GM19438 (cell line): ENCODE results near the gene MYO1D.
"Not testable (repeated sequence)": the region's sequence is repeated elsewhere in the genome, so short reads cannot be mapped to it uniquely, and the experiment has no call there.

Source experiments
- ATAC-seq: cut with Tn5 transposase; IDR thresholded peaks from one replicate; pipeline ENCODE4 v1.9.1; 2021; ENCODE audit warnings: low read depth; ENCODE audit not compliant: unreplicated experiment

MYO1D gene

DNA sequence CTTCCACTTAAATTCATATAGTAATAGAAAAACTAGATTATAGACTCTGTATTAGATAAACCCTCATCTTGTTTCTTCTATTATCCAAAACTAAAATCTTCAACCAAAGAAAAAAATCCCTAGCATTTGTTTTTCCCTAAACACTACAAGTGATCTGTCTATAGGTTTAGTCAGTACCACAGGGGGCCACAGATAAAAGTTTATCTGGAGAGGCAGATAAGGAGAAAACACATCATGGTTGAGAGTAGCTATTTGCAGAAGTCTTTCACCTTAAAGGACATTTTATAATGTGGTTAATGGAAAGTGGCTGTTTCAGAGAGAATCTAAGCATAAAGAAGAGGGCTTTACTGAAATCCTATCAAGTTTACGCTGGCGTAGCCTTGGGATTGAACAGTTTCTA is 230.0 kb downstream of the MYO1D start:
- ATAC-seq = no peak

- ATAC-seq = not testable (repeated sequence)
Measured at GRCh38 chr17:32641514-32641913, 235.4 kb downstream of the MYO1D start.

GRCh38 chr17:32636598-32637218 is 240.2 kb downstream of the MYO1D start:
- ATAC-seq = no peak

GRCh38 chr17:32634167-32634566 is 242.8 kb downstream of the MYO1D start:
- ATAC-seq = no peak

DNA sequence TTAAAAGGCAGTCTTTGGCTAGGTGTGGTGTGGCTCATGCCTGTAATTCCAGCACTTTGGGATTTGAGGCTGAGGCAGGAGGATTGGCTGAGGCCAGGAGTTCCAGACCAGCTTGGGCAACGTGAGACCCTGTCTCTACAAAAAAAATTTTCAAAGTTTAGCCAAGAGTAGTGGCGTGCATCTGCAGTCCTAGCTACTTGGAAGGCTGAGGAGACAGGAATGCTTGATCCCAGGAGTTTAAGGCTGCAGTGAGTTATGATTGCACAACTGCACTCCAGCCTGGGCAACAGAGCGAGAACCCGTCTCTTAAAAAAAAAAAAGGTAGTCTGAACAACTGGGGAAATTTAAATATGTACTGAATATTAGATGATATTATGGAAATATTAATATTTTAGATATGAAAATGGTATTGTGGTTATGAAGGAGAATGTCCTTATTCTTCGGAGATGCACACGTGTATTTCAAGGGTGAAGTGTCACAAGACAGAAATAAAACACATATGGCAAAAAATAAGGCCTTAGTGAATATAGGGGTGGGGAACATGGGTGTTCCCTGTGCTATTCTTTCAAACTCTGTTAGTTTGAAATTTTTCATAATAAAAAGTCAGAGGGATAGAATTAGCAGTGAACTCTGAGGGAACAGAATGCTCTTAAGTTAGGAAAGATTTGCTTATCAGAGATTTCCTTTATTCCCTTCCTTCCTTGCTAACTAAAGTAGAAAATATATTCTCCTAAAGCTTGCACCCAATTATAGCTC is 245.4 kb downstream of the MYO1D start:
- ATAC-seq = no peak

GRCh38 chr17:32629563-32630190 is 247.2 kb downstream of the MYO1D start:
- no peak for ATAC-seq

GRCh38 chr17:32628271-32629044 is 248.5 kb downstream of the MYO1D start:
- ATAC-seq = no peak

DNA sequence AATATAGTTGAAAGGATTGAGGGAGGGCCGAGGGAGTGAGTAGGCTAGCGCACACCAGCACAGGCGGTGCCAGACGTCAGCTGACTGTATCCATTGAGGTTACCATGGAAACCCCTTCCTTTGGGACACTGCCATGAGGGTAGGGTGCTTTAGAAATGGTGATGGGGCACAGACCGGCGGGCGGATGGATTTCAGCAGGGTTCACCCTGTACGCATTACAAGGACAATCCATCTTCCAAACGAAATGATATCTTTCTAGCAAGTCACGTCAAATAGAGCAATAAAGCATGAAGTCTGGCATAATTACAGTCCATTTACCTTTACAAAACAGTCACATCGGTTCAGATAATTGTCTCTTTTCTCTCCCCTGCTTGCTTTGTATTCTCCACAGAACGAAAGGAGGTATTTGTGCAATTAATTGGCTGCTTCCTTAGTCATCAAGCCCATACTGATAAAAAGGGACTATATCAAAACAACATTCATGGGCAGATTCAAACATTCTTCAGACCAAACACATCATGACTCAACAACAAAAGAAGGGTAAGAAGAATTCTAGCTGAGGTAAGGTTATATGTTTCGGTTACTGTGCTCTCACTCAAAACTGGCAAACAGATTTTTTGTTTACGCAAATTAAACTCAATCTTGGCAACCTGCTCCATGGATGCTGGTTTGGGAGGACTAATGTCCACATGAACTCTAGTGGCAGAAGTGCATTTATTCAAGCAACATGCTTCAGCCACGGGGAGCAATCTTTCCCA is 249.5 kb downstream of the MYO1D start:
- no peak for ATAC-seq

DNA sequence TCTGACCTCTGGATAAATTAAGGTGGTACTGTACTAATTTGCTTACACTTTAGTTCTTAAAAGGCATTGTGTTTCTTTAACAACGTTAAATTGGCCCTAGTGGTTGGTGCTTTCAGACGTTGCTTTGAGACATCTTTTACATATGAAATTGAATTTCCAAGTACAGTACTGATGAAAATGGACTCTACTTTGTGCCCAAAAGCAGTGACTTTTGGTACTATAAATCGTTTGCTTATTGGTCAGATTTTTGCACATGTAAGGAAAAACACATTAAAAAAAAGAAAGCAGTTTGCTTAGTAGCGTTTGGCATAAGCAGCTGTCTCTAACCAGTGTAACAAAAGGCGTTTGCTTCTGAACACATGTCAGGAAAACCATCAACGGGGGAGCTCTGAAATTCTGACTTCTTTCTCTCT is 250.5 kb downstream of the MYO1D start:
- no peak for ATAC-seq

GRCh38 chr17:32625971-32626370 is 251.0 kb downstream of the MYO1D start:
- no peak for ATAC-seq

- ATAC-seq = no peak
Measured at GRCh38 chr17:32623196-32623595, 253.7 kb downstream of the MYO1D start.

DNA sequence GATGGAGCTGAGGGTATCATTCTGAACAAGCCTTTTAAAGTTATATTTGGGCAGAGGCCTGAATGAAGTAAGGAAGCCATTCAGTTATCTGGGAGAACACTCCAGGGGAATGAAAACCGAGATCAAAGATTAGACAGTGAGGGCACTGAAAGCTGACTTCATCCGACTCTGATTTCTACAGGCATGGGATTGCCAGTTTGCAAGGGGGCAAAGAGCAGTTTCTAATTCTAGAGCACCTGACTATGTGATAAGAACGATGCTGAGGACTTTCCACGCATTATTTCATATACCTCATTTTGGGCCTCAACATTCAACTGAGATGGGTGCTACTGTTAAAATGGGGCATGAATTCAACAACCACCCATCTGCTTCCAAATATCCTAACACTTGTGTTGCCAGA is 254.4 kb downstream of the MYO1D start:
- no peak for ATAC-seq

GRCh38 chr17:32621612-32622312 is 255.2 kb downstream of the MYO1D start:
- no peak for ATAC-seq

DNA sequence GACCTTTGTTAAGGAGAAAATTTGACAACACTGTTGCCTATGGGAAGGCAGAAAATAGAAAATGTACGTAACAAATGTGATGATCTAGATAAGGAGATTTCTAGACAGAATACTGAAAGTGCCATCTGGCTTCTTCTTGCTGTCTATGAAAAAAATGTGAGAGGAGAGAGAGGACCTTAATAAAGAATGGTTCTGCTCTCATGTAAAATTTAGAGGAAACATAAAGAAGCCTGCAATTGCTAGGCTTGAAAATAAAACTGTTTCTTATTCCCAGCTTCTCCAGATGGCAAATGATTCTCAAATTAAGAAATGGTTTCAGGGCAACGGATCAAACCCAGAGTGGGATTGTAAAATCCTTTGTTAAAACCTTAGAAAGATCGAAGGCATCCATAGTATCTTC is 261.6 kb downstream of the MYO1D start:
- ATAC-seq = no peak

DNA sequence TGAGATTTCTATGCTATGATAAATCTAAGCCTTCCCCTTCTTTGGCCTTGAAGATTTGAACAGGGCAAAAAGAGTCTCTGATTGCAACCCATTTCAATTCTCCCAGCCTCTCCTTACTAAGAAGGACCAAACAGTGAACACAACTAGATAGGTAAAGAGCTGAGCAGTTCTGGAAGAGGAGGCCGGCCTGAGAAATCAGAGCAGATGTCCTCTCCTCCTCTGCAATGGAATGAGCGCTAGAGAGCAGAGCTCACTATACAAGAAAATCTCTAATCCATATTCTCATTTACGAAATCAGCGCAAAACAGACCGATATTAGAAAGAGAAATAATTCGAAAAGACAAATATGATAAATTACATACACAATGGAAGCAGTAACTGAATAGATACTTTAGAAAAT is 266.0 kb downstream of the MYO1D start:
- no peak for ATAC-seq

GRCh38 chr17:32609884-32610650 is 266.9 kb downstream of the MYO1D start:
- ATAC-seq = no peak

GRCh38 chr17:32609085-32609484 is 267.8 kb downstream of the MYO1D start:
- peak; percentile 66 for ATAC-seq

DNA sequence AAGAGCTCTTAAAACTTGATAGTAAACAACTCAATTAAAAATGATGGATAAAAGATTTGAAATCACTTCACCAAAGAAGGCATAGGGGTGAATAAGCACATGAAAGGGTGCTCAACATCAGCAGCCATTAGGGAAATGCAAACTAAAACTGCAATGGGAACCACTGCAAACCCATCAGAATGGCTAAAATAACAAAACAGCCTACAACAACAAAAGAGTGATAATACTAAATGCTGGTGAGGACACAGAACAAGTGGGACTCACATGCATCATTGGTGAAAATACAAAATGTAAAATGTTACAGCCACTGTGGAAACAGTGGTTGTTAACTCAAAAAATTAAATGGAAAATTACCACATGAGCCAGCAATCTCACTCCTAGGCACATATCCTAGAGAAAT is 268.7 kb downstream of the MYO1D start:
- ATAC-seq = no peak

- ATAC-seq = no peak
Measured at GRCh38 chr17:32604966-32605365, 272.0 kb downstream of the MYO1D start.
